Brain microvascular endothelial cell (primary cell): ENCODE data around the gene MSMB.

Experiments
- DNase-seq: peaks from one replicate; pipeline ENCODE4 v3.0.0-alpha.2; 2020
- H3K27ac ChIP-seq: fragments of 250-450 bp; sonication (Bioruptor Pico); 2 replicates; pipeline ENCODE4 v1.5.1; 2020; ENCODE audit warnings: mild to moderate bottlenecking, moderate library complexity
- H3K27me3 ChIP-seq: fragments of 250-450 bp; sonication (Bioruptor Pico); replicated peaks from 2 replicates; pipeline ENCODE4 v1.5.1; 2020; ENCODE audit warnings: mild to moderate bottlenecking
- H3K36me3 ChIP-seq: fragments of 250-450 bp; sonication (Bioruptor Pico); replicated peaks from 2 replicates; pipeline ENCODE4 v1.5.1; 2020; ENCODE audit warnings: mild to moderate bottlenecking
- H3K4me3 ChIP-seq: 2 replicates; pipeline ENCODE4 v1.5.1; 2011; ENCODE audit warnings: low read depth, mild to moderate bottlenecking, control low read depth, low read length, moderate library complexity
- CTCF ChIP-seq: IDR thresholded peaks from 2 replicates; pipeline ENCODE4 v1.5.1; 2011; ENCODE audit warnings: low read depth, mild to moderate bottlenecking, moderate library complexity, low read length, control low read depth, inconsistent platforms; ENCODE audit errors: missing control alignments
- in situ Hi-C: cut with HindIII; loops from 2 replicates; pipeline ENCODE4 v1.10.0; 2017; ENCODE audit warnings: low sequenced_read_pairs, low pct_ligation_motif_present

The MSMB gene

GRCh38 chr10:46033602-46034011 is 12.5 kb downstream of the MSMB start:
- no peak for TF ChIP-seq CTCF
- in situ Hi-C loops, result no loop called here
- no peaks in the 10 kb centered on the region for H3K27me3 ChIP-seq
- H3K4me3 ChIP-seq, result no peak overlapping the region
- H3K36me3 ChIP-seq, result no peaks in the 10 kb centered on the region
- no peak overlapping the region for H3K27ac ChIP-seq
- peak; percentile 77 for DNase-seq

GRCh38 chr10:46031648-46032532 is 14.2 kb downstream of the MSMB start:
- no peaks in the 10 kb centered on the region for H3K36me3 ChIP-seq
- no peak overlapping the region for H3K27ac ChIP-seq
- H3K27me3 ChIP-seq, result no peaks in the 10 kb centered on the region
- H3K4me3 ChIP-seq, result no peak overlapping the region
- in situ Hi-C loops, result no loop called here
- TF ChIP-seq CTCF, result no peak
- DNase-seq, result no peak

- peak; percentile 96 for DNase-seq
- peak; percentile 81 for TF ChIP-seq CTCF
- H3K36me3 ChIP-seq, result no peaks in the 10 kb centered on the region
- H3K4me3 ChIP-seq, result peak within 1 kb of the TSS; percentile 89
- H3K27ac ChIP-seq, result peak within 1 kb of the TSS; percentile 95
- H3K27me3 ChIP-seq, result no peaks in the 10 kb centered on the region
- in situ Hi-C loops, result no loop called here
These were observed 15.8 kb downstream of the MSMB start, which contains the start of gene NCOA4 for GRCh38 chr10:46030091-46030937. TSS of gene NCOA4 (minus strand) at chr10:46030623. CDS start at chr10:46016680, 13,943 bp downstream.

GRCh38 chr10:46029461-46030030 is 16.5 kb downstream of the MSMB start:
- H3K27ac ChIP-seq, result peak overlapping the region; percentile 95
- H3K36me3 ChIP-seq, result no peaks in the 10 kb centered on the region
- peak overlapping the region; percentile 89 for H3K4me3 ChIP-seq
- in situ Hi-C loops, result no loop called here
- no peak for DNase-seq
- no peaks in the 10 kb centered on the region for H3K27me3 ChIP-seq
- no peak for TF ChIP-seq CTCF

GRCh38 chr10:46028584-46029460 is 17.2 kb downstream of the MSMB start:
- no peaks in the 10 kb centered on the region for H3K36me3 ChIP-seq
- peak overlapping the region; percentile 89 for H3K4me3 ChIP-seq
- peak; percentile 73 for DNase-seq
- no peaks in the 10 kb centered on the region for H3K27me3 ChIP-seq
- H3K27ac ChIP-seq, result peak overlapping the region; percentile 95
- peak; percentile 77 for TF ChIP-seq CTCF
- in situ Hi-C loops, result no loop called here
